HG03460 (cell line): ENCODE results near the gene RACGAP1.
A peak's percentile ranks its signal among the peaks of the same experiment; 100 is the strongest.
"Not testable (repeated sequence)": the region's sequence is repeated elsewhere in the genome, so short reads cannot be mapped to it uniquely, and the experiment has no call there.

Experiments used
- ATAC-seq: cut with Tn5 transposase; IDR thresholded peaks from one replicate; pipeline ENCODE4 v1.9.1; 2021; ENCODE audit not compliant: unreplicated experiment

The RACGAP1 gene

DNA sequence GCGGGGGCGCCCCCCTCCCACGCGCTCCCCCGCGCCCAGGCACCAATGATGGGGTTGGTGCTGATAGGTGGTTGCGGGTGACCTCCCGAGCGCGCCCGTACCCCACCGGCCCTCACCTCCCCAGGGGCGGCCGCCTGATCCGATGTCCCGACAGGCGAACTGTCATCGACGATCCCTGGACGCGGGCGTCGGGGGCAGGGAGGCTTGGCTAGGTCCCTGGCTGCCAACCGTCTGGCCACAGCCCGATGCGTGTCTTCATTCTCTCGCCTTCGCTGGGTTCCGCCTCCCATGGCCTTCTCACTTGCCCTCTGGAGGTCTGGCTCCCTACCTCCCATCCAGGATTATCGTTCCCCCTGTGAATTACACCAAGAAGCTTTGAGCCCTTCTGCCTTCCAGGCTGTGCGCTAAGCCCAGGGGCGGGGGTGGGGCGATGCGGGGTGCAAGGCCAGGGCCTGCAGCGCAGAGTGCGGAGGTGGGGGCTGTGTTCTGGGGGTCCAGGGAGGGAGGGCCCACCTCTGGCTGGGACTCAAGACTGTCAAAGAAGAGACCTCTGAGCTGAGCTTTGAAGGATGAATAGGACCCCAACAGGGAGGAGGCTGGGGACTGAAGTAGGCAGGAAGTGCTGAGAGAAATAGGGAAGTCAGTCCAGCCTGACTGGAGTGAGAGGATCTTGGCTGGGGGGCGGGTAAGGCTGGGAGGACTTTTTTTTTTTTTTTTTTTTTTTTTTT, 7.7 kb upstream of the RACGAP1 start:
- no peak for ATAC-seq

- no peak for ATAC-seq
Measured at GRCh38 chr12:50032515-50032853, 7.2 kb upstream of the RACGAP1 start.

DNA sequence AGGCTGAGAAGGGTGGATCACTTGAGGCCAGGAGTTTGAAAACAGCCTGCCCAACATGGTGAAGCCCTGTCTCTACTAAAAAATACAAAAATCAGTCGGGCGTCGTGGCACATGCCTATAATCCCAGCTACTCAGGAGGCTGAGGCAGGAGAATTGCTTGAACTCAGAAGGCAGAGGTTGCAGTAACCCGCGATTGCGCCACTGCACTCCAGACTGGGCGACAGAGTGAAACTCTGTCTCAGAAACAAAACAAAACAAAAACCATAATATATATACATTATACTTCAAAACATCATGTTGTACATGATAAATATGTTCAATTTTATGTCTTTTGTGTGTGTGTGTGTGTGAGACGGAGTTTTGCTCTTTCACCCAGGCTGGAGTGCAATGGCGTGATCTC, 5.2 kb upstream of the RACGAP1 start:
- ATAC-seq, result not testable (repeated sequence)

GRCh38 chr12:50026691-50027090, 1.4 kb upstream of the RACGAP1 start:
- ATAC-seq, result no peak

DNA sequence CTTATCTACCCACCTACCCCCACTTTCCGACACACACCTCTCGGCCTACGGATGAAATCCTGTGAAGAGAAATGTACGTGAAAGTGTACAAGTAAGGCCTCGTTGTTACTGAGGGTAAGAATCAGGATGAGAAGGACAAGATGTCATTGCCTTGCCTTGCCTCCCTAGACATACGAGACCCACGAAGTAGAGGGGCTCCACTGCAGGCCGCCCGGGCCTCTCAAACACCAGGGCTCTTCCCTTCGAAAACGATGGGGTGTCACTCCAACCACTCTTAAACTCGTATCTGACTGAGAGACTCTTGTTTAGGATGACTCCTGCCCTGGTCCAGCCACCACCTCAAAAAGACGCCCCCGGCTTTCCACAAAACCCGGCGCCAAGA, 498 bp downstream of the RACGAP1 start:
- peak; percentile 13 for ATAC-seq

DNA sequence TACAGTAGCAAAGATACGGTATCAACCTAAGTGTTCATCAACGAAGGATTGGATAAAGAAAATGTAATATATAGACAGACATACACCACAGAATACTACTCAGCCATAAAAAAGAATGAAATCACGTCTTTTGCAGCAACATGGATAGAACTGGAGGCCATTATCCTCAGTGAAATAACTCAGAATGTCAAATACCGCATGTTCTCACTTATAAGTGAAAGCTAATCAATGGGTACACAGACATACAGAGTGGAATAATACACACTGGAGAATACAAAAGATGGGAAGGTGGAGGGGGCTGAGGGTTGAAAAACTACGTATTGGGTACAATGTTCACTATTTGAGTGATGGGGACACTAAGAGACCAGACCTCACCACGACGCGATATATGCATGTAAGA, 1.1 kb downstream of the RACGAP1 start:
- ATAC-seq, result no peak

DNA sequence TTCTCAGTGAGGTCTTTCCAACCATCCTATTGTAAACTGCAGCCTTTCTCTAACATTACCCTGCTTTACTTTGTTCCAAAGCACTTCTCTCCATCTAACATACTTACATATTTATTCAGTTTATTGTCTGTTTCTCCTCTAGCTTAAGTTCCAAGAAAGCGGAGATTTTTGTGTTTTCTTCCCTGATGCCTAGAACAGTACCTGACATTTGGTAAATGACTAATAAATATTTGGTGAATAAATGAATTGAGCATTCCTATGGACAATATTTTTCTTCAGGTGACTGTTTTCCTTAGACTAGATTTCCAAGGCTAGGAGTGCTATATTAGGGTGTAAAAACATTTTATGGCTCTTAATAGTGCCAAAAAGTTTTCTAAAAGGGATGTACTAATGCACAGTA, 2.4 kb downstream of the RACGAP1 start:
- no peak for ATAC-seq

GRCh38 chr12:50021031-50021430, 4.3 kb downstream of the RACGAP1 start:
- ATAC-seq, result no peak

GRCh38 chr12:50019524-50019923, 5.8 kb downstream of the RACGAP1 start:
- ATAC-seq, result no peak

GRCh38 chr12:50018968-50019367, 6.3 kb downstream of the RACGAP1 start:
- ATAC-seq, result no peak

DNA sequence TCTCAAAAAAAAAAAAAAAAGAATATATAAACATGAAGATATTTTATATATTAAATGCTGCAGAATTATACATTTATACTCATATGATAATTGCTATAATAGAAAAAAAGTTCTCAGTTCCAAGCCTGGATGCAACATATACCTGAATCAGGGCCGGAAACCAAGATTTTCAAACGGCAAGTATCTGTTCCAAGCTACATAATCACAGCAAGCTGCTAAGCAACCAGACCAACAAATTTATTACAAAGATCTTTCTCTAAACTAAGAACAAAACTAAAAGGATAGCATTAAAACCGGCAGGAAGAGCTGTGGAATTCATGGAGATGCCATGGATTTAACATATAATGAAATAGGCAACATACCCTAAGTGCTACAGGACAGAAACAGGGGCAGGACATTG, 7.1 kb downstream of the RACGAP1 start:
- ATAC-seq, result no peak

DNA sequence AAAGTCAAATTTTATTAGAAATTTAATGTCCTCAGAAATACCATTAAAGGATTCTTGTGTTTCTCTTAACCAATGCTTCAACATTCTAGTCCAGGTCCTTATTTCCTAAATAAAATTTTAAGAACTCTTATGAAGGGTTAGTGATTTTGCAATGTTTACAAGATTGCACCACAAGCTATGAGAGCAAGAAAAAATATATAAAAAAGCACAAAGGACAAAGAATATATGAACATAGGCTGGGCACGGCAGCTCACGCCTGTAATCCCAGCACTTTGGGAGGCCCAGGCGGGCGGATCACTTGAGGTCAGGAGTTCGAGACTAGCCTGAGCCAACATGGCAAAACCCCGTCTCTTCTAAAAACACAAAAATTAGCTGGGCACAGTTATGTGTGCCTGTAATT, 7.7 kb downstream of the RACGAP1 start:
- ATAC-seq, result no peak

GRCh38 chr12:50016501-50017475, 8.5 kb downstream of the RACGAP1 start:
- no peak for ATAC-seq

DNA sequence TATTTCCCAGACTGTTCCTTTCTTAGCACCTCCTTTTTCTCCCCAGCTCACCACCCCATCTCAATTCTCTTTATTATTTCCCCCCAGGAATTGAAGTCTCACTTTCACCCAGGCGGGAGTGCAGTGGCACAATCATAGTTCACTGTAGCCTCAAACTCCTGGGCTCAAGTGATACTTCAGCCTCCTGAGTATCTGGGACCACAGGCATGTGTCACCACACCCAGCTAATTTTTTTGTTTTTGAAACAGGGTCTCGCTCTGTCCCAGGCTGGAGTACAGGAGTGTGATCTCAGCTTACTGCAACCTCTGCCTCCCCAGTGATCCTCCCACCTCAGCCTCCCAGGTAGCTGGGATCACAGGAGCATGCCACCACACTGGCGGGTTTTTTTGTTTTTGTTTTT, 11.0 kb downstream of the RACGAP1 start:
- ATAC-seq, result no peak

GRCh38 chr12:50013361-50014147, 11.7 kb downstream of the RACGAP1 start:
- no peak for ATAC-seq

DNA sequence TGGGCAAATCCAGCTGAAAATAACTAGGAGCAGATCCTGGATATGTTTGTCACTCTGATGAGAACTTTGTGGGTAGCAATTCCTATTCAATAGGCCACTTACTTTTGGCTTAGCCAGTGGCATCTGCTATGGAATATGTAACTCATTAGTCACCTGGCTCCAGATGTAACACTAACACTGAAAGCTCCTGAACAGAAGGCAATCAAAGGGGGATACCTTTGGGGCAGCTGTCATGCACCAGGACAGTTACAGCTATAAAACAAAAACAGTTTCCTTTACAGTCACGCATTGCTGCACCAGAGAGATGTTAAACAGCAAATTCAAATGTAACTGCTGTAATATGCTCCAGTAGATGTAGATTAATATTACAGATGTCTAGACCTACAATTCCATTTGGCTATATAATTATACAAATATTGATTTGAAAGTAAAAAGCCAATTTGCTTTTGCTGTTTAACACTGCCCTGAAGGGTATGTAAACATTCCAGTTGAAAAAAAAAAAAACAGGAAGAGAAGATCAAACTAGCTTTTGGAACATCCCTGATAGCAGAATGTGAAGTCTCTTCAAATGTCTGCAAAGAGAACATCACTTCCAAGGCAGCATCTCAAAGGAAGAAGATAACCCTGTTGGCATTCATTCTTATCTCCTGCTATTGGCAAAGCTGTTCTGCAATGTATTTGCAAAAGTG, 18.4 kb downstream of the RACGAP1 start:
- ATAC-seq, result no peak

DNA sequence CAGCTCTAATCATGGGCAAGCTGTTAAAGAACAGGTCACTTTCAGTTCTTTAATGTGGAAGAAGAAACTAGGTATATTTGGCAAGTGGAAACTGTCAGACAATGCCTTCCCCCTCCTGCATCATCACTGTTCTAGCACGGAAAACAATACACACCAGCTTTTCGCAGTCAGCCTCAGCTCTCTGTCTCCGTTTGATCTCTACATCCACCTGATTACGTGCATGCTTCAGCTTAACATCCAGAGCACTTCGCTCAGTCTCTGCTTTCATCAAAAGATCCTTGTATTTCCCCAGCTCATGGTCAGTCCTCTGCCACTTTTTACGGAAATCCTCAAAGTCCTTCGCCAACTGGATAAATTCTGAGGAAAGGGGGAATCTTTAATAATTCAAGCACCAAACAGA, 19.0 kb downstream of the RACGAP1 start:
- no peak for ATAC-seq

GRCh38 chr12:50005175-50005574, 20.1 kb downstream of the RACGAP1 start:
- no peak for ATAC-seq

GRCh38 chr12:50004696-50005095, 20.6 kb downstream of the RACGAP1 start:
- ATAC-seq, result no peak

DNA sequence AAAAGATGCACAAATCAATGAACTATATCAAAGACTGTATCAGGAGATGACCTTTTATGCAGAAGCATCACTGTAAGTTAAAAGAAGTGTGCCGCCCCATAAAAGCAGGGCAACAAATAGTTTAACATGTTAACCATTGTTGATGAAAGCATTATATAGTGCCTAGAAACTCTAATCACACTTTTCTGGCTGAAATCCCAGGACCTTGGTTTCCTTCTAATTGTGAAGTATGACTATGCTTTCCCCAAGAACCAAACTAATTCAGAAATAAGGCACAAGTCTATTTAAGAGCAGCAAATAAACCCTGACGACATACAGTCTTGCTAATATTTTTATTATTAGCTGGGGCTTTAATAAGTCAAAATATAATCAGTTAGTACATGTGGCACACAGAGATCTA, 21.7 kb downstream of the RACGAP1 start:
- no peak for ATAC-seq

DNA sequence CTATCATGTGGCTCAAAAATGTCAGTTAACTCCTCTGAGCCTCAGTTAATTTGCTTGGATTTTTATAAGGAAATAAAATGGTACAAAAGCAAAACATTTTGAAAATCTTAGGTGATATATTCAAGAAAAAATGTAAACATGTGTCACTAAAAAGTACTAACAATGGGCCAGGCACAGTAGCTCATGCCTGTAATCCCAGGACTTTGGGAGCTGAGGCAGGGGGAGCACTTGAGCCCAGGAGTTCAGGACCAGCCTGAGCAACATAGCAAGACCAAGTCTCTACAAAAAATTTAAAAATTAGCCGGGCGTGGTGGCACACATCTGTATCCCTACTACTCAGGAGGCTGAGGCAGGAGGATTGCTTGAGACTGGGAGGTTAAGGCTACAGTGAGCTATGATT, 26.8 kb downstream of the RACGAP1 start:
- ATAC-seq, result no peak
